Bronchial epithelial cell (primary cell): Measurements from ENCODE around the gene DUSP28. TPM values are rescaled to one million over a fixed set of nuclear protein-coding genes. Genes with fewer than 3 reads are reported as not detected.

Experiments
- DNase-seq: peaks from one replicate; pipeline ENCODE4 v3.0.0-alpha.2; 2010; ENCODE audit warnings: low read depth
- FAIRE-seq: peaks from 2 replicates; lab custom pipeline; 2011; peaks lifted over from hg19 to GRCh38; lab: Jason Lieb, UNC
- H3K27me3 ChIP-seq: 2 replicates; pipeline ENCODE4 v1.5.1; 2011; ENCODE audit warnings: low read length; ENCODE audit not compliant: control insufficient read depth, insufficient read depth
- H3K36me3 ChIP-seq: 2 replicates; pipeline ENCODE4 v1.5.1; 2011; ENCODE audit warnings: low read length; ENCODE audit not compliant: control insufficient read depth, insufficient read depth
- H3K4me3 ChIP-seq: 2 replicates; pipeline ENCODE4 v1.5.1; 2011; ENCODE audit warnings: mild to moderate bottlenecking, low read depth, low read length, control low read depth
- CTCF ChIP-seq: IDR thresholded peaks from 2 replicates; pipeline ENCODE4 v1.5.1; 2011; ENCODE audit warnings: mild to moderate bottlenecking, moderate library complexity, low read length, control low read depth, inconsistent platforms; ENCODE audit not compliant: insufficient read depth, severe bottlenecking
- total RNA-seq: library from RNA; depleted of rRNA; stranded (reverse); fragments of >200 nt; gene quantifications from 2 replicates; pipeline ENCODE4 v1.2.1, GENCODE V29; 2014

Gene DUSP28
- total RNA-seq, 1 donor from 2014 or later = 2.1 TPM

- FAIRE-seq (no peak), DNase-seq (no peak)
- Histone ChIP-seq H3K27me3 (no peaks in the 10 kb centered on the region), H3K4me3 (no peak overlapping the region), H3K36me3 (peaks cover 13% of the 10 kb centered on the region)
- TF ChIP-seq CTCF = no peak
These were observed 15.2 kb downstream of the DUSP28 start for GRCh38 chr2:240575101-240575965.

- no peak for TF ChIP-seq CTCF
- no peak for DNase-seq
- FAIRE-seq = no peak
- Histone ChIP-seq H3K36me3 (peaks cover 13% of the 10 kb centered on the region), H3K27me3 (no peaks in the 10 kb centered on the region), H3K4me3 (no peak overlapping the region)
These were observed 15.9 kb downstream of the DUSP28 start for GRCh38 chr2:240576036-240576435.

GRCh38 chr2:240576436-240577205 is 16.5 kb downstream of the DUSP28 start:
- TF ChIP-seq CTCF = no peak
- Histone ChIP-seq H3K4me3 (no peak overlapping the region), H3K36me3 (peaks cover 13% of the 10 kb centered on the region), H3K27me3 (no peaks in the 10 kb centered on the region)
- DNase-seq (no peak), FAIRE-seq (no peak)

- no peak for TF ChIP-seq CTCF
- peaks cover 13% of the 10 kb centered on the region for H3K36me3 ChIP-seq
- FAIRE-seq = no peak
These were observed 17.3 kb downstream of the DUSP28 start for GRCh38 chr2:240577281-240578109.

GRCh38 chr2:240578110-240578450 is 17.9 kb downstream of the DUSP28 start:
- no peak for TF ChIP-seq CTCF
- DNase-seq = no peak
- Histone ChIP-seq H3K27me3 (no peaks in the 10 kb centered on the region), H3K36me3 (peaks cover 13% of the 10 kb centered on the region), H3K4me3 (no peak overlapping the region)
- no peak for FAIRE-seq

More at GRCh38 chr2:240577281-240578109, 17.3 kb downstream of the DUSP28 start:
- H3K27me3 ChIP-seq = no peaks in the 10 kb centered on the region
- H3K4me3 ChIP-seq = no peak overlapping the region
- no peak for DNase-seq
